Measurements from ENCODE around the gene CCDC93. TPM values are rescaled to one million over a fixed set of nuclear protein-coding genes. Genes with fewer than 3 reads are reported as not detected.

The CCDC93 gene
- polyA plus RNA-seq, 2 of the 4 experiments (the other 2 are of a cell fraction) = 14.4 to 17.8 TPM

DNA sequence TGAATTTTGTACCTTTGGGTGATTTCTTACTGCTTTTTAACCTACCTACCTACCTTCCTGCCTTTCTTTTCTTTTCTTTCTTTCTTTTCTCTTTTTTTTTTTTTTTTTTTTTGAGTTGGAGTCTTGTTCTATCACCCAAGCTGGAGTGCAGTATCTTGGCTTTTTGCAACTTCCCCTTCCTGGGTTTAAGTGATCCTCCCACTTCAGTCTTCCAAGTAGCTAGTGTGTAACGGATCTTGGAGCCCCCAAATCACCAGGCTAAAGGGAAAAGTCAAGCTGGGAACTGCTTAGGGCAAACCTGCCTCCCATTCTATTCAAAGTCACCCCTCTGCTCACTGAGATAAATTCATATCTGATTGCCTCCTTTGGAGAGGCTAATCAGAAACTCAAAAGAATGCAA lies 138.1 kb downstream of the CCDC93 start:
- 4% methylated on average over 1 of the region's 1 CpG for WGBS (ENCODE audit: missing lambda C conversion rate)
- Histone ChIP-seq H3K4me2 (no peak overlapping the region), H3K4me1 (no peaks in the 10 kb centered on the region), H3K4me3 (no peak overlapping the region), H3K27ac (no peak overlapping the region), H3K9me3 (no peaks in the 10 kb centered on the region)
- DNase-seq (ENCODE audit: low read depth in 1 of 2, low spot score in 1 of 2) (no peak), ATAC-seq (no peak), FAIRE-seq (no peak)
- ChIA-PET POLR2A (no interaction called here), CTCF (no interaction called here)
- TF ChIP-seq MYC (IDR thresholded peaks at IDR 0.05; ENCODE audit: borderline replicate concordance, low read length) = no peak
- TF ChIP-seq, protein P1, sequence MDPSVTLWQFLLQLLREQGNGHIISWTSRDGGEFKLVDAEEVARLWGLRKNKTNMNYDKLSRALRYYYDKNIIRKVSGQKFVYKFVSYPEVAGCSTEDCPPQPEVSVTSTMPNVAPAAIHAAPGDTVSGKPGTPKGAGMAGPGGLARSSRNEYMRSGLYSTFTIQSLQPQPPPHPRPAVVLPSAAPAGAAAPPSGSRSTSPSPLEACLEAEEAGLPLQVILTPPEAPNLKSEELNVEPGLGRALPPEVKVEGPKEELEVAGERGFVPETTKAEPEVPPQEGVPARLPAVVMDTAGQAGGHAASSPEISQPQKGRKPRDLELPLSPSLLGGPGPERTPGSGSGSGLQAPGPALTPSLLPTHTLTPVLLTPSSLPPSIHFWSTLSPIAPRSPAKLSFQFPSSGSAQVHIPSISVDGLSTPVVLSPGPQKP (IDR thresholded peaks at IDR 0.05; ENCODE audit: low read depth, low read length) = no peak
- no peak for TF ChIP-seq HDAC2 (IDR thresholded peaks at IDR 0.05)
- no peak for TF ChIP-seq EHF (CRISPR knock-in tag; IDR thresholded peaks at IDR 0.05)
- TF ChIP-seq, protein P2, sequence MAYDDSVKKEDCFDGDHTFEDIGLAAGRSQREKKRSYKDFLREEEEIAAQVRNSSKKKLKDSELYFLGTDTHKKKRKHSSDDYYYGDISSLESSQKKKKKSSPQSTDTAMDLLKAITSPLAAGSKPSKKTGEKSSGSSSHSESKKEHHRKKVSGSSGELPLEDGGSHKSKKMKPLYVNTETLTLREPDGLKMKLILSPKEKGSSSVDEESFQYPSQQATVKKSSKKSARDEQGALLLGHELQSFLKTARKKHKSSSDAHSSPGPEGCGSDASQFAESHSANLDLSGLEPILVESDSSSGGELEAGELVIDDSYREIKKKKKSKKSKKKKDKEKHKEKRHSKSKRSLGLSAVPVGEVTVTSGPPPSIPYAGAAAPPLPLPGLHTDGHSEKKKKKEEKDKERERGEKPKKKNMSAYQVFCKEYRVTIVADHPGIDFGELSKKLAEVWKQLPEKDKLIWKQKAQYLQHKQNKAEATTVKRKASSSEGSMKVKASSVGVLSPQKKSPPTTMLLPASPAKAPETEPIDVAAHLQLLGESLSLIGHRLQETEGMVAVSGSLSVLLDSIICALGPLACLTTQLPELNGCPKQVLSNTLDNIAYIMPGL (CRISPR knock-in tag; IDR thresholded peaks at IDR 0.05; ENCODE audit: borderline replicate concordance) = no peak
- TF ChIP-seq, protein P3, sequence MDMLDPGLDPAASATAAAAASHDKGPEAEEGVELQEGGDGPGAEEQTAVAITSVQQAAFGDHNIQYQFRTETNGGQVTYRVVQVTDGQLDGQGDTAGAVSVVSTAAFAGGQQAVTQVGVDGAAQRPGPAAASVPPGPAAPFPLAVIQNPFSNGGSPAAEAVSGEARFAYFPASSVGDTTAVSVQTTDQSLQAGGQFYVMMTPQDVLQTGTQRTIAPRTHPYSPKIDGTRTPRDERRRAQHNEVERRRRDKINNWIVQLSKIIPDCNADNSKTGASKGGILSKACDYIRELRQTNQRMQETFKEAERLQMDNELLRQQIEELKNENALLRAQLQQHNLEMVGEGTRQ (IDR thresholded peaks at IDR 0.05) = no peak
- TF ChIP-seq HOXB13 (CRISPR knock-in tag; IDR thresholded peaks at IDR 0.05; ENCODE audit: low read depth) = no peak
- TF ChIP-seq, protein P4, sequence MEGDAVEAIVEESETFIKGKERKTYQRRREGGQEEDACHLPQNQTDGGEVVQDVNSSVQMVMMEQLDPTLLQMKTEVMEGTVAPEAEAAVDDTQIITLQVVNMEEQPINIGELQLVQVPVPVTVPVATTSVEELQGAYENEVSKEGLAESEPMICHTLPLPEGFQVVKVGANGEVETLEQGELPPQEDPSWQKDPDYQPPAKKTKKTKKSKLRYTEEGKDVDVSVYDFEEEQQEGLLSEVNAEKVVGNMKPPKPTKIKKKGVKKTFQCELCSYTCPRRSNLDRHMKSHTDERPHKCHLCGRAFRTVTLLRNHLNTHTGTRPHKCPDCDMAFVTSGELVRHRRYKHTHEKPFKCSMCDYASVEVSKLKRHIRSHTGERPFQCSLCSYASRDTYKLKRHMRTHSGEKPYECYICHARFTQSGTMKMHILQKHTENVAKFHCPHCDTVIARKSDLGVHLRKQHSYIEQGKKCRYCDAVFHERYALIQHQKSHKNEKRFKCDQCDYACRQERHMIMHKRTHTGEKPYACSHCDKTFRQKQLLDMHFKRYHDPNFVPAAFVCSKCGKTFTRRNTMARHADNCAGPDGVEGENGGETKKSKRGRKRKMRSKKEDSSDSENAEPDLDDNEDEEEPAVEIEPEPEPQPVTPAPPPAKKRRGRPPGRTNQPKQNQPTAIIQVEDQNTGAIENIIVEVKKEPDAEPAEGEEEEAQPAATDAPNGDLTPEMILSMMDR (IDR thresholded peaks at IDR 0.05) = no peak
- no peak for TF ChIP-seq ZFP36 (IDR thresholded peaks at IDR 0.05; ENCODE audit: borderline replicate concordance, partially characterized antibody)
- no peak for TF ChIP-seq POLR2A (IDR thresholded peaks at IDR 0.05; ENCODE audit: low read length)
- TF ChIP-seq HOXB5 (CRISPR knock-in tag; IDR thresholded peaks at IDR 0.05) = no peak
- no peak for TF ChIP-seq JUNB (IDR thresholded peaks at IDR 0.05)
- no peak for TF ChIP-seq MAZ (IDR thresholded peaks at IDR 0.05; ENCODE audit: borderline replicate concordance, low read depth, low read length)
- TF ChIP-seq SREBF2 (IDR thresholded peaks at IDR 0.05) = no peak
- no peak for TF ChIP-seq MAFK (IDR thresholded peaks at IDR 0.05; ENCODE audit: partially characterized antibody)
- no peak for TF ChIP-seq EHMT2 (IDR thresholded peaks at IDR 0.05; ENCODE audit: low read depth)

Small RNA genes lying within 50 kb of the gene (small RNA-seq; reads per million reads assigned to genes)
- 0 reads per million in 6 experiments for gene RN7SL111P

Other genes starting within 250 kb of the CCDC93 start
- gene DDX18, start 199.4 kb downstream of the CCDC93 start, polyA plus RNA-seq (2011; rRNA removed) = 106 and 115 TPM in 2 replicates
- 66.6 to 82.6 TPM (median 67.5 TPM) in 3 replicates for gene DDX18, start 199.4 kb downstream of the CCDC93 start, polyA plus RNA-seq (2017; fragmentation: RNase III; extraction: RNeasy Plus Mini Kit Qiagen cat#74134 plus additional on column Dnase treatment)
- 23.4 and 25.2 TPM in 2 replicates for gene INSIG2, start 74.4 kb upstream of the CCDC93 start, polyA plus RNA-seq (2011; rRNA removed)
- 10.2 to 13.8 TPM (median 12.1 TPM) in 3 replicates for gene INSIG2, start 74.4 kb upstream of the CCDC93 start, polyA plus RNA-seq (2017; fragmentation: RNase III; extraction: RNeasy Plus Mini Kit Qiagen cat#74134 plus additional on column Dnase treatment)